ENCODE data around the gene TRAPPC6A.
A peak's percentile ranks its signal among the peaks of the same experiment; 100 is the strongest.

Gene TRAPPC6A

DNA sequence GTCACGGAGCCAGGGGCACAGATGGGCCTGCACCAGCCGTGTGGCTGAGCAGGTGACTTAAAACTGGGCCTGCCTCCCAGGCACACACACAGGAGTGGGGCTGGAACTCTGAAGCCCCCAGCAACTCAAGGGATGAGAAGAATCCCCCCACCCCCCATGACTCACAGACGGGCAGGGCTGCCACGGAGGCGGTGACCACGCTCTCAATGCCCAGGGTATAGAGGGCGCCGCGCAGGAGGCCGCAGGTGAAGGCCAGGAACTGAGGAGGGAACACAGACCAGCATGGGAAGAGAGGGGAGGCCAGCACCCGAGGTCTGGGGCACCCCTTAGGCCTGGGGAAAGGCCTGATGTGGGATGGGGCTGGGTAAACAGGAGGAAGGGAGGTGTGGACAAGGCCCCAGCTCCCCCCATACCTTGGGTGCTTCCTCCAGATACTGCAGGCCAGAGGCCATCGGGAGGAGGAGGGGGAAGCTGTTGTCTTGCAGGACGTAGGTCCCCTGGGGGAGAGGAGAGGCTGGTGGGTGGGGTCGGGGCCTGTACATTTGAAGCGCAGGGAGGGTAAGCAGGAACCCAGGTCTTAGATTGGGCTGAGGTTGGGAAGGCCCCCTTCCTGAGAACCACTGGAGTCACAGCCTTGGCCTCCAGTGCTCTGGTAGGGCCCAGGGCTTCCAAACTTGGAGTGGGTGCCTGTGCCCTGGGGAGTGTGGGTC lies 14.1 kb downstream of the TRAPPC6A start:
- DNase-seq (ENCODE audit: low read depth in 1 of 2, low spot score in 1 of 2): no peak

DNA sequence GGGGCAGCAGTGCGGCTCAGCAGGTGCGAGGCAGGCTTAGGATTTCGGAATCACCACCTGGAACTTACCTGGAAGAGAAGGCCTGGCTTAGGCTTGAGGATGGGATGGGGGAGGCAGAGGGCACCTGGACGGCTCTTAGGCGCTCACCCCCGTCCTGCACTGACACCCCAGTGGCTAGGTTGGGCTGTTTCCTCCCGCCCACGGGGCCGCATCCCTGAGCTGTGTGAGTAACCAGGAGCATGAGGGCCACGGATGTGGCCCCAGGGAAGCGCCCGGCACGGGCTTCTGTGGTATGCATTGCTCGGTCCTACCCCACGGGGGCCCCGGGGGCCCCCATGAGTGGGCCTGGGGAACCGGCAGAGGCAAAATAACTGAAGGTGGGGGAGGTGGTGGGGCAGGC lies 14.9 kb downstream of the TRAPPC6A start:
- no peak for DNase-seq (ENCODE audit: low read depth in 1 of 2, low spot score in 1 of 2)

DNA sequence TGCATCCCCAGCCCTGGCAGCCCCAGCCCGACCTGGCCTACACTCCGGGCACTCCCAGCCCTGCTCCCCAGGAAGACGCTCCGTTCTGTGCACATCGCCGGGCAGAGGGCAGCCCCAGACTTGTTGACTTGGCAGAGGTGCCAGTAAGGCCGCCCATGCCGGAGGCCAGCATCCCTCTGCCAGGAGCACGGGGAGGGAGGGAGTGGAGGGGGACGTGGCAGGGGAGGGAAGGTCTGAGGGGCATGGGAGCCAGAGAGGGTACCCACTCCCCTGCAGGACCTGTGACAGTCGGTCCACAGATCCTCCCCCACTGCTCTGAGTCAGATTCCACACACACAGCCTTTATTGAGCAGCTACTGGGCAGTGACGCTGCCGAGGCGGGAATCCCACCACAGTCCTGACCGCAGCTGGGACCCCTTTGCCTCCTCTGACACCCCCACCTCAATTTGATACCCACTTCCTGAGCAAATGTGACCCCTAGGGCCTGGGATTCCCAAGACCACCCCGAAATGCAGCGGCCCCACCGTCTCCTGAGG lies 15.4 kb downstream of the TRAPPC6A start:
- no peak for DNase-seq (ENCODE audit: low read depth in 1 of 2, low spot score in 1 of 2)

DNA sequence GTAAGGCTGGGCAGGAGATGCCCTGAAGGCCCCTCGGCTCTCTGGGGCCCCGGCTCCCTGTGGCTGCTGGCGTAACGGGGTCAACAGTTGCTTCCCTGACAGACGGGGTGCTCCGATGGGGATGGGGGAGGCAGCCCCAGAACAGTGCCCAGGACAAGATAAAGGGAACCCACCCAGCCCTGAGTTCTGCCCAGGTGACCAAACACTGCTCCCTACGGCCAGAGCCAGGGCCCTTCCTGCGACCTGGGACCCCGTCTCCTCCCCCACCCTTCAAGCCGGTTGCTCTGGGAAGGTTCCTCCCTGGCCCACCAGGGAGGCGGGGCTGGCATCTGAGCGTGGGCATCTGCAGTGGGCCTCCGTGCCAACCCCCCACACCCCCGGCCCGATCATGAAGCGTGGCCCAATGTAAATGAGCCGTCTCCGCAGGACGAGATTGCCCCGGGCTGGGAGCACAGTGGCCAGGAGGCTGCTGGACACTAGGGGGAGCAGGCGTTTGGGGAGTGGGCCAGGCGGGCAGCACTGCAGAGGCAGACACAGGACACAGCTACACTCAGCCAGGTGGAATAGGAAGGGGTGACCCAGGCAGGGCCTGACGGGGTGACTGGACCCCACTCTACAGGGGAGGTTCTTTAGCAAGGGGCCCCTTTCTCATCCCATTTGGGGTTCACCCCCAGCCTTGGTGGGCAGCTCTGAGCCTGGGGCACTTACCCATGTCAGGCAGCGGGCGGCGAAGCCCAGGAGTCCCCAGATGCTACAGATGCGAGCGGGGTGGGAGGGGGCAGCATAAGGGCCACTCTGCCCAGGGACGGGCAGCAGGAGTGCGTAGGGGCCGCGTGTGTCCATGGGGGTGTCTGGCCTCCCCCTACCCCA lies 16.1 kb downstream of the TRAPPC6A start:
- DNase-seq (ENCODE audit: low read depth in 1 of 2, low spot score in 1 of 2): no peak

DNA sequence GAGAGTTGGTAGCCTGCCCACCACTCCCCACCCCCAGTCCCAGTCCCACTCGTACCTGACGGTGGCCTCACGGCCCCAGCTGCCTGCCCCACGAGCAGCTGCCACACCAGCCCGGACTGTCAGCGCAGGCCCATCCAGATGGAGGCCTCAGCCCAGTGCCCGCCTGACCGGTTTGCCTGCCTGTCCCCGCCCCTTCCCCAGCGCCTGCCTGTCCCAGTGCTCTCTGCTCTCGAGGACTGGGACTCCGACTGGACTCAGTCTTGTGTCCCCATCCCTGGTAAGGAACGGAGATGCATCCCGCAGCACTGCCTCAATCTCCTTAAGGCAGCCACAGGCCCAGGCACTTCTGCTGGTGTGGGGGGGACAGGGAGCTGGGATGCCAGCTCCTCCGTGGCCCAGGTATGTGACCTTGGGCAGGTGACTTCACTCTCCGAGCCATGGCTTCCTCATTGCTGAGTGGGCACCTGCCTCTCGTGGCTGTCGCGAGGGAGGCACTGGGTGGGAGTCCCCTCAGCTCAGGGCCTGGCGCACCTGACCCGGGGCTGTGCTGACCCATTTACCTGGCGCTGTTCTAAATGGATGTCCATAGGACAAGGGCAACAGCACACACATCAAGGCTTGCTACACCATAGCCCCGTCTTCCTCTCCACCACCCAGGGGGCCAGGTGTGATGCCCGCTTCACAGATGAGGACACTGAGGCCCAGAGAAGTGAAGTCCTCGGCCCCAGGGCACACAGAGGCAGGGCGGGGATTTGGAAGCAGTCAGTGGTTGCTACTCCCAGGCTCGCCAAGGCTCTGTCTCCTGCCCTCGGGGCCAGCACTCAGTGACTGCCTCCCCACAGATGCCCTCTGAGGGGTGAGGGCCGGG lies 16.9 kb downstream of the TRAPPC6A start, which contains the start of gene NKPD1:
NKPD1 (minus strand) TSS at position 113 of the 868 bp plus-strand sequence. CDS start 832 bp downstream, outside the sequence.
- no peak for DNase-seq (ENCODE audit: low read depth in 1 of 2, low spot score in 1 of 2)

DNA sequence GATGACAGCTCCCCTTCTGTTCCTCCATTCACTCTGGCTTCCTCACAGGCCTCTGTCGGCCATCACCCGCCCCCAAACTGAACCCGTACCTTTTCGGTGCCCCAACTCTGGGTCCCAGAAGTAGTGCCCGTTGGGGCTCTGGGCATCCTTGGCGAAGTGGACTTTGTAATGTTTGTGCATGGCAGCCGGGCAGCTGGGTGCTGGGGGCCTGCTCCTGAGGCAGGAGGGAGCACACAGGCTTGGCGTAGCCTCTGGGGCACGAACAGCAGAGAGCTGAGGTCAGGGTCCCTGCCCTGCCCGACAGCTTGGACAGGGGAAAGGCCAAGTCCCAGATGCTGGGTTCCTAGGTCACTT lies 18.1 kb downstream of the TRAPPC6A start:
- no peak for DNase-seq (ENCODE audit: low read depth in 1 of 2, low spot score in 1 of 2)

DNA sequence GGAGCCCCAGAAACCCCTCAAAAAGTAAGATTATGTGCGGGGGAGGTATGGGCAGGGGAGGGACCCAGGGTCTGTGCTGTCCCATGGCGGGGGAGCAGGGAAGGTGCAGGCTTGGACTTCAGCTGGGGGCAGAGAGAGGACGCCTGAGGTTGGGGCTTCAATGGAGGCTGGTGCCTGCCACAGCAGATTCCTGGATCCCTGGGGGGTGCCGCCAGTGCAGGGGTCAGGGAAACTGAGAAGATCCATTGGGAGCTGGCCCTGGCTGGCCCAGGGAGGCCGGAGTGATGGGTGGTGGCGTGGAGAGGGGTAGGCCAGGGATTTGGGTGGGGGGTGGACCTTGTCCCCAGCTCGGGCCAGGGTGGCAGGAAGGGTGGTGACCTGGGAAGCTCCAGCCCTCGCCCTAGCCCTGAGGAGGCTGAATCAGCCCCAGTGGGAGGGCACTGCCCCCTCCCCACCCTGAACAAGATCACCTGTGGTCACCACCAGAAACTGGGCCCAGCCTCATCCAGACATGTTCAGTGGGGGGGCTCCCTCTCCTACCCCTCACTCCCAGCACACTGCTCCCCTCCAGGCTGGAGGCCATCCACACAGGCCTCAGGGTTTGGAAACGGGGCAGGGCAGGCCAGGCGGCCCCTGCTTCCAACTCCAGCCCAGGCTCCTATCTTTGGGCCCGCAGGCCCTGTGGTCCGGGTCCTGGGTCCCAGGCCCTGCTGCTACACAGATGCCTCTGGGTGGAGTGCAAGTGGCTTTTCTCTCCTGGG lies 18.6 kb downstream of the TRAPPC6A start:
- no peak for DNase-seq (ENCODE audit: low read depth in 1 of 2, low spot score in 1 of 2)

DNA sequence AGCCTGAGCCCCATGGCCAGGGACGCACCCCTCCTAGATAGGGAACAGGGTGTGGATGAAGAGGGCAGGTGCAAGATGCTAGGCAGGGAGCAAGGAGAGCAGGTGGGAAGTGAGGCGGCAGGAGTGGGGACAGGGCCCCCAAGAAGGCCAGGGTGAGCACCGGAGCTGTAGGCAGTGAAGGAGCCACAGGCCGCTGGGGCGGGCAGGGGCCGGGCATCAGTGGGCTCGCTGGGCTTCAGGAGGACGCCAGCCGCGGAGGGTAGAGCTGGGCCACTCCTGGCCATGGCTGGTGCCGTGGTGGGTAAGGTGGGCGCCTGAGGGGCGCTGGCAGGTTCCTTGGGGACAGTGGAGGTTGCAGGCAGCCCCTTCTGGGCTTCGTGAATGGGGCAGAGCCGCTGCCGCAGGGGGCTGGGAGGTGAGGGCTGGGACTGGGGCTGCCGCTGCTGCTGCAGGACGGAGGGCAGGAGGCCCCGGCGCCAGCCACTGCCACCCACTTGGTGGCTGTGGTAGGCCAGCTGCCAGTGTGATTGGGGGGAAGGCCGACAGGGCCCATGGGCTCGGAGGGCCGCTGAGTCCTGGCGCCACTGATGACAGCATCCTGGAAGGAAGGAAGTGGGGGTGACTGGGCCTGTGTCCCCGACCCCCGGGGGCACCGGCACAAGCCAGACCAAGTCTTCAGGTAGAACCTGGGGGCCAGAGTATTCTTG lies 19.4 kb downstream of the TRAPPC6A start:
- DNase-seq (ENCODE audit: low read depth in 1 of 2, low spot score in 1 of 2): no peak

DNA sequence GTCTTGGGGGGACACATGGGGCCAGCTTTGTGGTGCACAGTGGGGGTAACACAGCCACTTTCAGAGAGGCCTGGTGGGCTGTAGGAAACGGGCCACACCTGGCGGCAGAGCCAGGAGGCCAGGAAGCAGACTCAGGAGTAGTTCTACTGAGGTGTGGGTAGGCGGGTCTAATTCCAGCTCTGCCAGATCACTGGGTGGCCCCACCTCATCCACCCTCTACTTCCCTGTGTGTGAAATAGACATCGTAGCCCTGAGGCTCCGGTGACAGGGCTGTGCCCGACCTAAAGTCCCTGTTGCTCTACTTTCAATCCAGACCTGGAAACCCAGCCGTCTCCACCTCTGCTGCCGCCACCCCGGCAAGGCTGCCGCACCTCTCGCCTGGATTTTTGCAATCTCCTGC lies 21.3 kb downstream of the TRAPPC6A start:
- DNase-seq (ENCODE audit: low read depth in 1 of 2, low spot score in 1 of 2): no peak

DNA sequence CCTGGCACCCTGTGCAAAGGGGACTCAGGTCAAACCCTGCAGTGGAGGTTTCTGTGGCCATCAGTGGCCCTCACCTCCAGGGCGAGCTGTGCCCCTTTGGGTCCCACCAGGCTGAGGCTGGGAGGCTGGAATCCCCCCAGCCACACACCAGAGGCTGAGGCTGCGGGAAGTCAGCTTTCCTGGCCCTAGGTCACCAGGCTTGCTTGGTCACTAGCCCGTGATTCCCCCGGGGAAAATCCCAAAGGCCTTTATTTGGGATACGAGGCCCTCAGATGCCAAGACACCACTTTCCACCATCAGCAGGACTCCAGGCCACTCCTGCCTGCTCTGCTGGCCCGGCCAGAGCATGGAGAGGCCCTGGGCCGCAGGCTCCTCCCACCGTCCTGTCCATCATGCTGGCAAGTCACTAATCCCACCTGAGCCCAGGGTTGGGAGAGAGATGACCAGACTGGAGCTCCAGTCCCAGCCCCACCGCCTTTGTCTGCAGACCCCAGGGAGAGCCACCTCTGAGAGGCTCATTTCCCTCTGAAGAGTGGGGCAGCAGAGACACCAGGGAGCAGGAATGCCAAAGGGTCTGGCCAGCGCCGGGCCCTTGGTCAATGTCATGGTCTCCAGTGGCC lies 21.9 kb downstream of the TRAPPC6A start:
- DNase-seq (ENCODE audit: low read depth in 1 of 2, low spot score in 1 of 2): no peak

DNA sequence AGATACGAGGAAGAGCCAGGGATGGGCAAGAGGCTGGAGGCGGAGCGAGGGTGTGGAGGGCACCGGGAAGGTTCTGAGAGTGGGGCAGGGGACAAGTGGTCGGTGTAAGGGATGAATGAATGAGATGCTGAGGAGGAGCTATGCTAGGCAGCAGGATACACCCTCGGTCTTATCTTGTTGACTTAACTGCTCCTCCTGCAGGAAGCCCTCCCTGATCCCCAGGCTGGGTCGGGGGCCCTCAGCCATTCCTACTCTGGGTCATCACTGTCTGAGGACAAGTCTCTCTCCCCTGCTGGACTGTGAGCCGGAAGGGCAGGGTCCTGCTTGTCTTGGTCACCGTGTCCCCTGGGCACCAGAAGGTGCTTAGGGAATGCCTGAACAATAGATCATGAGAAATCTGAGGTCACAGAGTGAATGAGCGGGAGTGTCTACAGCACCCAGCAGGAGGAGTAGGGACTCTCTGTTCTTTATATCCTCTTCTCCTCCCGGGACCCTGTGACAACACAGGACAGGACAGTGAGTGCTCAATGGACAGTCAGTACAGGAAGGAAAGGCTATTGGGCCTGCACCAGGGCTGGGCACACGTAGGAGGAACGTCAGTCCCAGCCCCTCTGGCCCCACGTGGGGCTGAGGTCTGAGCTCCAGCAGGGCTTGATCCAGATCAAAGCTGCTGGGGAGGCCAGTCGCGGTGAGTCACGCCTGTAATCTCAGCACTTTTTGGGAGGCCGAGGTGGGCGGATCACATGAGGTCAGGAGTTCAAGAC lies 23.8 kb downstream of the TRAPPC6A start:
- no peak for DNase-seq (ENCODE audit: low read depth in 1 of 2, low spot score in 1 of 2)

DNA sequence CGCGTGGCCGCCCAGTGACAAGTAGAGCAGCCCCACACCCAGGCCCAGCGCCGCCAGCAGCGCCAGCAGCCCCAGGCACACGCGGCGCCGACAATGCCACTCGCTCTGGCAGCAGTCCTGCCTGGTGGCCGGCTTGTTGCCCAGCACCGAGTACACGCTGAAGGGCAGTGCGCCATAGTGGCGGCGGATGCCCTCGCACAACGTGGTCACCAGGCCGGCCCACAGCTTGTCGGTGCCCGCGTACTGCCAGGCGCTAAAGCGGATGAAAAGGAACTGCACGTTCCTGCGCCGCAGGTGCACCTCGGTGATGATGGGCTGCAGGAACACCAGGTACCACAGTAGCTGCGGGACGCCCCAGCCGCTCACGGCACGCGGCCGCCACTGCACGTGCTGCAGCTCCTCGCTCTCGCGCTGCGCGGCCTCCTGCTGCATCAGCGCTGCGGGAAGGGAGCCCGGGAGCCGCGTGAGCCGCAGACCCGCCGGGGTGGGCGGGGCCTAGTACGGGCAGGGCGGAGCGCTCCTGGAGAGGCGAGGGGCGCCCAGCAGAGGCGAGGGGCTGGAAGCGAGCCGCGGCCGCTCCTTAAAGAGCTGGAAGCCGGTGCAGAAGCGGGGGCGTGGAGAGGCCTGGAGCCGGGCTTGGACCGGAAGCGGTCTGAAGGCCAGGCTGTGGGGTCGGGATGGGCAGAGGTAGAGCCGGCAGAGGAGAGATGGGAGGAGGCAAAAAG lies 24.5 kb downstream of the TRAPPC6A start:
- DNase-seq (ENCODE audit: low read depth in 1 of 2, low spot score in 1 of 2): peak in 1 of 2 donors; percentile 24

DNA sequence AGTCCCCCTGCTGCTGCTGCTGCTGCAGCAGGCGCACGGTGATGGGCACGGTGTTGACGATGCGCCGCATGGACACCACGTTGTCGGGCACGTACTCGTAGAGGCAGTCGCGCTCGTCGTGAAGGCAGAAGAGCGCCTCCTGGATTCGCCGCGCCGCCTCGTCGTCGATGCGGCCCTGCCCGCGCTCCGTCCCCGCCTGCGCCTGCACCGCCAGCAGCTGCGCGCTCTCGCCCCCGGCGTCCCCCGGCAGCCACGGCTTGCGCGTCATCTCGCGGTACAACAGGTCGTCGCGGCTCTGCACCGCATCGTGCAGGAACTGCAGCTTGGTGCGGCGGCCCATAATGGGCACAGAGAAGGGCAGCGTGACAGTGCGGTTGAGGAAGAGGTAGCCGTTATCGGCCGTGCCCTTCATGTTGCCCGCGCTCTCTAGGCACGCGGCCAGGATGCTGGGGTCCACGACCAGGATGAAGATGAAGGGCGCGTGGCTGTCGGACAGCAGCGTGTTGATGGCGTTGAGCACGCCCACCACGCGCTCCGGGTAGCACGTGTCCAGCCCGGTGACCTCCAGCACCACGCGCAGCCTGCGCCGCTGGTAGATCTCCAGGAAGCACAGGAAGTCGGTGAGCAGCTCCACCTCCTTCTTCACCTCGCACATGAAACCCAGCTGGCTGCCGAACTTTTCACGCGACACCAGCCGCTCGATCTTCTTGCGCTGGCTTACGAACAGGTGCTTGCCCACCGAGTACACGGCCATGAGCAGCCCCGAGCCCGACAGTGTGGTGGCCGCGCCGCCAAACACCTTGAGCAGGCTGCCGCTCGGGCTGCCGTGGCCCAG lies 25.3 kb downstream of the TRAPPC6A start:
- DNase-seq (ENCODE audit: low read depth in 1 of 2, low spot score in 1 of 2): no peak

DNA sequence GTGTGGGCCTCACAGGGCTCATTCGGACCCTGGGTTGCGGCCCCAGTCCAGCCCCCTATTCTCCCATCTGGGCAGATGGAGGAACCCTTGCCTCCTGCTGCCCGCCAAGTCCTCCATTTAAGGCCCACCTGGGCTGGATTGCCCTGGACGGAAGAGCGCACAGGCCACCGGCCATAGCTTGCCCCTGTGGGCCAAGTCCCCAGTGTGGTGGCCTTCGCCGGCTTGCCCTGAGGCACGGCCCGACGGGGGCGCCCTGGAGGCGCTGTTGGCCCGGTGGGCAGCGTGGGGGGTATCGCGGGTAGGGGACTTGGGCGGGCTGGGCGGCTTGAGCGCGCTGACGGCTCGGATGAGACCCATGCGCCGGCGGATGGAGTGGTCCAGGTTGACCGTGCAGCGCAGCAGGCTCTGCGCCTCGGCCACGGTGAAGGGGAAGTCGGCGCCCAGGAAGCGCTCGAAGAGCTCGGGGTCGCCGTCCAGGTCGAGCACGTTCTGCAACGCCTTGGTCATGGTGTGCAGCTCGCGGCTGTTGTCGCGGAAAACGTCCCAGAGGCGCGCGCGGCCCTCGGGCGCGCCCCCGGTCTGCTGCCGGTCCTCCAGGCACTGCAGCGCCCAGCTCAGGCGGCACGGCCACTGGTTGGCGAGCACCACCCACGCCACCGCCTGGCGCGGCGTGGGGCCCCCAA lies 26.1 kb downstream of the TRAPPC6A start:
- no peak for DNase-seq (ENCODE audit: low read depth in 1 of 2, low spot score in 1 of 2)

DNA sequence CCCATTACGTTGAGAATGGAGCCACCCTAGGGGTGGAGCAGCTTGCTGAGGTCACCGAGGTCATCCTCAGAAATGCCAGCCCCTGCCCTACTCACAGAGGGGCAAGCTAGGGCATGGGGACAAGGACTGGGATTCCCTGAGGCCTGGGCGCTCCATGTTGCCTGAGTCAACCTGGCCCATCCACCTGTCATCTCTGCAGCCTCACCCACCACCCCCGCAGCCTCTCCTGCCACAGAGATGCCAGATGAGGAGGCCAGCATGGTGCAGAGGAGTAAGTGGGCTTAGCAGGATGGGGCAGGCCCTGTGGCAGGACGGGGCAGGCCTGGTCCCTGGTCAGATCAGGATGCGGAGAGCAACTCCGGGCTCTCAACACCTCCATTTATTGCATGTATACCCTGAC lies 26.7 kb downstream of the TRAPPC6A start:
- no peak for DNase-seq (ENCODE audit: low read depth in 1 of 2, low spot score in 1 of 2)

DNA sequence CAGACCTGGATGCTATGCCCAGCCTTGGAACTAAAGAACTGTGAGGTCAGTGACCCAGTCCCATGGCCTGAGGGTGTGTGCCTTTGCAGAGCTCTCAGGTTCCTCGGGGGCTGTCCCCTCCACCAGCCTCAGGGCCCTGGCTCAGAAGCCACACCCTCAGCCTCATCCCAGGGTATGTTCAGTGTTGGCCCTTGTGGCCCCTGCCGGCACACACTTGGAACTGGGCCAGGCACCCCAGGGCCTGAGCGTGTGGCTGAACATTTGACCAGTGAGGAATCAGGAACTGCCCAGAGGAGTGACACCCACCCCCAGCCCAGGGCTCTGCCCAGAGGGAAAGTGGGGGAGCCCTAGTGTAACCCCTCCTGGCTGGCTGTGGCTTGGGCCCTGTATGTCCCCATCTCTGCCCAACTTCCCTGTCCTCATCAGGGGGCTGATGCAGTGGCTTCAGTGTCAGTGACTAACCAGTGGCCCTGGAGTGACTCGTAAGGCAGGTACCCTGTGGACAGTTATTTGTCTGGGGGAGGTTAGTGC lies 27.2 kb downstream of the TRAPPC6A start:
- DNase-seq (ENCODE audit: low read depth in 1 of 2, low spot score in 1 of 2): no peak
